Neural progenitor cell (in vitro differentiated cells): Measurements from ENCODE around the gene UHMK1. TPM values are rescaled to one million over a fixed set of nuclear protein-coding genes. Genes with fewer than 3 reads are reported as not detected.
"Not testable (repeated sequence)": the region's sequence is repeated elsewhere in the genome, so short reads cannot be mapped to it uniquely, and the experiment has no call there.

Experiments used
- DNase-seq: peaks from one replicate; pipeline ENCODE4 v3.0.0-alpha.2; 2016; ENCODE audit warnings: low spot score
- H2AFZ ChIP-seq: fragments of 200-600 bp; sonication (generic); replicated peaks from 2 replicates; pipeline ENCODE4 v1.6.1; 2016; ENCODE audit warnings: antibody characterized with exemption
- H3F3A ChIP-seq: fragments of 200-600 bp; sonication (generic); 2 replicates; pipeline ENCODE4 v1.6.1; 2016; ENCODE audit warnings: antibody characterized with exemption, low read depth
- H3K27ac ChIP-seq: fragments of 200-600 bp; sonication (generic); 2 replicates; pipeline ENCODE4 v1.5.1; 2016; ENCODE audit warnings: mild to moderate bottlenecking
- H3K27me3 ChIP-seq: fragments of 200-600 bp; sonication (generic); 2 replicates; pipeline ENCODE4 v1.6.1; 2016; ENCODE audit warnings: mild to moderate bottlenecking, moderate library complexity
- H3K36me3 ChIP-seq: fragments of 200-600 bp; sonication (generic); 2 replicates; pipeline ENCODE4 v1.5.1; 2016
- H3K4me1 ChIP-seq: fragments of 200-600 bp; sonication (generic); 2 replicates; pipeline ENCODE4 v1.6.1; 2016; ENCODE audit warnings: mixed run types
- H3K4me2 ChIP-seq: fragments of 200-600 bp; sonication (generic); 2 replicates; pipeline ENCODE4 v1.6.1; 2016
- H3K4me3 ChIP-seq: fragments of 200-600 bp; sonication (generic); 2 replicates; pipeline ENCODE4 v1.5.1; 2016
- H3K79me2 ChIP-seq: fragments of 200-600 bp; sonication (generic); 2 replicates; pipeline ENCODE4 v1.6.1; 2016; ENCODE audit warnings: low read depth
- H3K9ac ChIP-seq: fragments of 200-600 bp; sonication (generic); 2 replicates; pipeline ENCODE4 v1.6.1; 2016
- H3K9me3 ChIP-seq: fragments of 200-600 bp; sonication (generic); 2 replicates; pipeline ENCODE4 v1.5.1; 2016; ENCODE audit warnings: low read depth
- H4K20me1 ChIP-seq: fragments of 200-600 bp; sonication (generic); 2 replicates; pipeline ENCODE4 v1.6.1; 2016; ENCODE audit warnings: low read depth
- H3K27ac Mint-ChIP-seq: 3 replicates; pipeline ENCODE4 v1.8.0; 2021; ENCODE audit warnings: mixed read lengths
- H3K27me3 Mint-ChIP-seq: 2 replicates; pipeline ENCODE4 v1.8.0; 2022; ENCODE audit warnings: low read depth, mild to moderate bottlenecking, inconsistent platforms, moderate library complexity, mixed read lengths; ENCODE audit not compliant: insufficient read depth
- H3K36me3 Mint-ChIP-seq: 3 replicates; pipeline ENCODE4 v1.8.0; 2021; ENCODE audit warnings: mixed read lengths
- H3K4me1 Mint-ChIP-seq: 3 replicates; pipeline ENCODE4 v1.8.0; 2021; ENCODE audit warnings: mixed read lengths
- H3K4me3 Mint-ChIP-seq: 3 replicates; pipeline ENCODE4 v1.8.0; 2021; ENCODE audit warnings: mild to moderate bottlenecking, moderate library complexity, mixed read lengths
- H3K9me3 Mint-ChIP-seq: 3 replicates; pipeline ENCODE4 v1.8.0; 2020; ENCODE audit warnings: mixed read lengths
- CTCF ChIP-seq: fragments of 200-600 bp; sonication (generic); IDR thresholded peaks from 2 replicates; pipeline ENCODE4 v1.5.1; 2017; ENCODE audit warnings: antibody characterized with exemption, mild to moderate bottlenecking
- EZH2 ChIP-seq: fragments of 200-600 bp; sonication (generic); IDR thresholded peaks from 2 replicates; pipeline ENCODE4 v1.6.1; 2017; ENCODE audit warnings: antibody characterized with exemption, mild to moderate bottlenecking, moderate library complexity
- EZH2phosphoT487 ChIP-seq: fragments of 200-600 bp; sonication (generic); IDR thresholded peaks from 2 replicates; pipeline ENCODE4 v1.6.1; 2017; ENCODE audit warnings: antibody characterized with exemption
- total RNA-seq: library from RNA; depleted of rRNA; stranded (reverse); fragments of >200 nt; gene quantifications from 2 replicates; pipeline ENCODE4 v1.2.3, GENCODE V29; 2015; ENCODE audit warnings: low replicate concordance

Gene UHMK1
- total RNA-seq, result 33.8 and 48.8 TPM in 2 replicates

- H3K27ac ChIP-seq, result no peak within 1 kb of the TSS
- H3K4me3 ChIP-seq, result peak within 1 kb of the TSS; percentile 85
- H3K4me2 ChIP-seq, result peak within 1 kb of the TSS; percentile 99
- H3K36me3 ChIP-seq, result peaks cover 7% of the 10 kb centered on the region
- H3K9me3 ChIP-seq, result peaks cover 5% of the 10 kb centered on the region
- H3K36me3 Mint-ChIP-seq, result peaks cover 8% of the 10 kb centered on the region
- no peaks in the 10 kb centered on the region for H3K27me3 Mint-ChIP-seq
- no peaks in the 10 kb centered on the region for H3F3A ChIP-seq
- peak within 1 kb of the TSS; percentile 91 for H3K4me3 Mint-ChIP-seq
- peak within 1 kb of the TSS; percentile 93 for H3K27ac Mint-ChIP-seq
- peak within 1 kb of the TSS; percentile 97 for H2AFZ ChIP-seq
- H3K9me3 Mint-ChIP-seq, result peaks cover 10% of the 10 kb centered on the region
- H3K27me3 ChIP-seq, result peaks cover 4% of the 10 kb centered on the region
- peak; percentile 95 for DNase-seq
- peaks cover 53% of the 10 kb centered on the region for H3K79me2 ChIP-seq
- H3K4me1 ChIP-seq, result peaks cover 8% of the 10 kb centered on the region
- TF ChIP-seq CTCF (no peak), EZH2 (peak; percentile 66), EZH2phosphoT487 (peak; percentile 41)
- H4K20me1 ChIP-seq, result peaks cover 22% of the 10 kb centered on the region
- peaks cover 13% of the 10 kb centered on the region for H3K4me1 Mint-ChIP-seq
- H3K9ac ChIP-seq, result peak within 1 kb of the TSS; percentile 86
These were observed at the start of gene UHMK1 for GRCh38 chr1:162497723-162498495. TSS of gene UHMK1 (plus strand) at chr1:162497818. CDS start at chr1:162498001, 183 bp downstream.

GRCh38 chr1:162454361-162454760 lies 43.3 kb upstream of the UHMK1 start:
- H3K9me3 Mint-ChIP-seq, result peaks cover 19% of the 10 kb centered on the region
- not testable (repeated sequence) for H3K9me3 ChIP-seq, H3K27me3 ChIP-seq, H3F3A ChIP-seq, H4K20me1 ChIP-seq, H3K4me1 Mint-ChIP-seq, H3K4me2 ChIP-seq, H3K4me1 ChIP-seq, H3K27ac Mint-ChIP-seq, DNase-seq, H2AFZ ChIP-seq, H3K27me3 Mint-ChIP-seq, H3K79me2 ChIP-seq, H3K4me3 ChIP-seq, H3K9ac ChIP-seq, H3K27ac ChIP-seq, H3K36me3 ChIP-seq, H3K4me3 Mint-ChIP-seq, H3K36me3 Mint-ChIP-seq

GRCh38 chr1:162456323-162456722 lies 41.3 kb upstream of the UHMK1 start:
- TF ChIP-seq EZH2phosphoT487 (no peak), CTCF (no peak), EZH2 (no peak)
- Histone ChIP-seq H3K4me2 (no peak overlapping the region), H3F3A (no peaks in the 10 kb centered on the region), H3K27ac (no peak overlapping the region), H3K4me3 (no peak overlapping the region), H3K9me3 (no peaks in the 10 kb centered on the region), H3K9ac (no peak overlapping the region), H2AFZ (no peak overlapping the region), H4K20me1 (no peaks in the 10 kb centered on the region), H3K4me1 (no peaks in the 10 kb centered on the region), H3K27me3 (no peaks in the 10 kb centered on the region), H3K79me2 (no peaks in the 10 kb centered on the region), H3K36me3 (no peaks in the 10 kb centered on the region)
- peaks cover 2% of the 10 kb centered on the region for H3K27me3 Mint-ChIP-seq
- H3K36me3 Mint-ChIP-seq, result no peaks in the 10 kb centered on the region
- peaks cover 17% of the 10 kb centered on the region for H3K9me3 Mint-ChIP-seq
- H3K27ac Mint-ChIP-seq, result no peak overlapping the region
- no peak for DNase-seq
- H3K4me1 Mint-ChIP-seq, result no peaks in the 10 kb centered on the region
- no peak overlapping the region for H3K4me3 Mint-ChIP-seq

GRCh38 chr1:162458236-162458635 lies 39.4 kb upstream of the UHMK1 start:
- H3F3A ChIP-seq, result no peaks in the 10 kb centered on the region
- no peaks in the 10 kb centered on the region for H3K79me2 ChIP-seq
- no peaks in the 10 kb centered on the region for H3K36me3 Mint-ChIP-seq
- no peaks in the 10 kb centered on the region for H3K27me3 ChIP-seq
- H3K36me3 ChIP-seq, result no peaks in the 10 kb centered on the region
- no peaks in the 10 kb centered on the region for H3K4me1 Mint-ChIP-seq
- H3K4me2 ChIP-seq, result no peak overlapping the region
- H3K4me3 ChIP-seq, result no peak overlapping the region
- no peak for DNase-seq
- no peak overlapping the region for H3K9ac ChIP-seq
- H3K4me3 Mint-ChIP-seq, result no peak overlapping the region
- TF ChIP-seq CTCF (no peak), EZH2phosphoT487 (no peak), EZH2 (no peak)
- no peak overlapping the region for H3K27ac ChIP-seq
- peaks cover 2% of the 10 kb centered on the region for H3K27me3 Mint-ChIP-seq
- no peaks in the 10 kb centered on the region for H4K20me1 ChIP-seq
- H3K9me3 ChIP-seq, result no peaks in the 10 kb centered on the region
- H3K9me3 Mint-ChIP-seq, result peaks cover 7% of the 10 kb centered on the region
- no peak overlapping the region for H2AFZ ChIP-seq
- H3K27ac Mint-ChIP-seq, result no peak overlapping the region
- H3K4me1 ChIP-seq, result no peaks in the 10 kb centered on the region

- DNase-seq, H3K27me3 ChIP-seq, H3K4me1 ChIP-seq, H3K36me3 ChIP-seq, H3K36me3 Mint-ChIP-seq, H3K4me2 ChIP-seq, H3K79me2 ChIP-seq, H3K4me3 Mint-ChIP-seq, H3K27ac Mint-ChIP-seq, H3K27me3 Mint-ChIP-seq, H3K9me3 Mint-ChIP-seq, H3K27ac ChIP-seq, H3K4me3 ChIP-seq, H2AFZ ChIP-seq, H3K9ac ChIP-seq, H3F3A ChIP-seq, H4K20me1 ChIP-seq, H3K4me1 Mint-ChIP-seq, H3K9me3 ChIP-seq: not testable (repeated sequence)
These were observed 35.2 kb upstream of the UHMK1 start for GRCh38 chr1:162462425-162462824.
